Type B pancreatic cell (in vitro differentiated cells): Measurements from ENCODE around the gene C20orf202. TPM values are rescaled to one million over a fixed set of nuclear protein-coding genes. Genes with fewer than 3 reads are reported as not detected.
A peak's percentile ranks its signal among the peaks of the same experiment; 100 is the strongest.
"Not testable (repeated sequence)": the region's sequence is repeated elsewhere in the genome, so short reads cannot be mapped to it uniquely, and the experiment has no call there.

Experiments used
- DNase-seq: peaks from one replicate; pipeline ENCODE4 v3.0.0; 2021; ENCODE audit warnings: mixed read lengths; ENCODE audit not compliant: unreplicated experiment; ENCODE audit errors: extremely low spot score
- H3K27ac Mint-ChIP-seq: 2 replicates; pipeline ENCODE4 v1.8.0; 2021; ENCODE audit warnings: mild to moderate bottlenecking, mixed read lengths
- H3K27me3 Mint-ChIP-seq: 2 replicates; pipeline ENCODE4 v1.8.0; 2021; ENCODE audit warnings: mixed read lengths
- H3K36me3 Mint-ChIP-seq: 2 replicates; pipeline ENCODE4 v1.8.0; 2021; ENCODE audit warnings: mixed read lengths
- H3K4me1 Mint-ChIP-seq: one replicate; pipeline ENCODE4 v1.8.0; 2021; ENCODE audit warnings: mixed read lengths; ENCODE audit not compliant: unreplicated experiment
- H3K4me3 Mint-ChIP-seq: 2 replicates; pipeline ENCODE4 v1.8.0; 2021; ENCODE audit warnings: mild to moderate bottlenecking, mixed read lengths
- H3K9me3 Mint-ChIP-seq: 2 replicates; pipeline ENCODE4 v1.8.0; 2021; ENCODE audit warnings: mixed read lengths
- total RNA-seq: library from RNA; stranded (reverse); gene quantifications from 2 replicates; pipeline ENCODE4 v1.2.1, GENCODE V29; 2021; ENCODE audit warnings: low replicate concordance
- TF ChIP-seq, protein P1 (sequence below): fragments of 200-600 bp; sonication (generic); conservative IDR thresholded peaks from 2 replicates; pipeline ENCODE4 v1.5.0; 2021; ENCODE audit warnings: antibody characterized with exemption, mild to moderate bottlenecking

Gene C20orf202
- total RNA-seq, 1 donor from 2014 or later, result 0.24 TPM

DNA sequence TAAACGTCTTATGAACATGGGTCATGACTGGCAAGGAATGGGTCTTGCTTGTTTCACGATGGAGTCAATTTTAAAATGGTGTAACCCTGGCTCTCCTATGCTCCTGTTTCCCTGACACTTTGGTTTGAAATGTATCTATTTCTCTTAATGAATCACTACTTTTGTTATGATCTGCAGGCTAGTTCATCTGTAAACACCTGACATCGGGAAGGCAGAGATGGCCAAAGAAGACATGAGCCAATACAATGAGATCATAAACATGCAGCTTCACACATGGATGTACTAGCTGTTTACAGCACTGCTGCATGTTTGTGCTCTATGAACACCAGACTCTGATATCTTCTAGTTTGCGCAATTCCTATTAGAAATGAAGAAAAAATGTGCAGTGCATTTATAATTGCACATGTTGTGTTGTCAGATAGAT, 11.6 kb downstream of the C20orf202 start:
- Mint-ChIP-seq H3K27ac (no peak overlapping the region), H3K36me3 (no peaks in the 10 kb centered on the region), H3K9me3 (no peaks in the 10 kb centered on the region), H3K4me1 (peaks cover 5% of the 10 kb centered on the region), H3K4me3 (no peak overlapping the region), H3K27me3 (peaks cover 62% of the 10 kb centered on the region)
- no peak for DNase-seq
- TF ChIP-seq, protein P1, sequence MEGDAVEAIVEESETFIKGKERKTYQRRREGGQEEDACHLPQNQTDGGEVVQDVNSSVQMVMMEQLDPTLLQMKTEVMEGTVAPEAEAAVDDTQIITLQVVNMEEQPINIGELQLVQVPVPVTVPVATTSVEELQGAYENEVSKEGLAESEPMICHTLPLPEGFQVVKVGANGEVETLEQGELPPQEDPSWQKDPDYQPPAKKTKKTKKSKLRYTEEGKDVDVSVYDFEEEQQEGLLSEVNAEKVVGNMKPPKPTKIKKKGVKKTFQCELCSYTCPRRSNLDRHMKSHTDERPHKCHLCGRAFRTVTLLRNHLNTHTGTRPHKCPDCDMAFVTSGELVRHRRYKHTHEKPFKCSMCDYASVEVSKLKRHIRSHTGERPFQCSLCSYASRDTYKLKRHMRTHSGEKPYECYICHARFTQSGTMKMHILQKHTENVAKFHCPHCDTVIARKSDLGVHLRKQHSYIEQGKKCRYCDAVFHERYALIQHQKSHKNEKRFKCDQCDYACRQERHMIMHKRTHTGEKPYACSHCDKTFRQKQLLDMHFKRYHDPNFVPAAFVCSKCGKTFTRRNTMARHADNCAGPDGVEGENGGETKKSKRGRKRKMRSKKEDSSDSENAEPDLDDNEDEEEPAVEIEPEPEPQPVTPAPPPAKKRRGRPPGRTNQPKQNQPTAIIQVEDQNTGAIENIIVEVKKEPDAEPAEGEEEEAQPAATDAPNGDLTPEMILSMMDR, result no peak

DNA sequence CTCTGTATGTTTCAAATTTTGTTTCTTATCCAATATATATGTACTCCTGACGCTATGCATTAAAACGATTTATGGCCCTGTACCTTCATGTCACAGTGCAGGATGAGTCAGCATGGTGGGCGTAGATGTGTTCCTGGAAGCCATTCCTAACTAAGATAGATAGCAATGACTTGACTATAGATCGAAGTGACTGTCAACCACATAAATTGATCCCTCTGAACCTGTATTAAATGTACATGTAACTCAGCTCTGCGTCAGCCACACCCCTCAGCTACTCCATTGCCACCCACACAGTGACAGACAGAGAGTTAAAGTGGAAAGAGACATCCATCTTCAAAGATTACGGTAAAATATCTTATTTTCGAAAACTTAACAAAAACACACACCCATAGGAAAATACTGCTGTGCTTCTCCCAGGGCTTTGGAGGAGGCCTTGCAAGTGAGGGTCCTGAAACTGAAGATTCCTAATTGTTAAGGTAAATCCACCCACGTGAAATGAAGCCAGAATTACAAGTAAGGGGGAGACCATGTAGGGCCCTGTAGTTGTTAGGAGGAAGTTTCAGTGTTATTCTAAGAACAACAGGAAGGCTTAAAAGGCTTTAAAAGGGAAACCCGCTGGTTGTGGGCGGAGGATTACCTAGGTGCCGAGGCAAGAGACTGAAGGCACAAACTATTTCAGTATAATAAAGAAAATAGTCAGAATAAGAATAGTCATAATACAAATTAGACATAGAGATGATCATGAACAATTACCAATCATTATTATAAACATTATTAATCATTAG, 12.3 kb downstream of the C20orf202 start:
- Mint-ChIP-seq H3K27ac (no peak overlapping the region), H3K4me1 (peaks cover 5% of the 10 kb centered on the region), H3K36me3 (no peaks in the 10 kb centered on the region), H3K27me3 (peaks cover 61% of the 10 kb centered on the region), H3K9me3 (no peaks in the 10 kb centered on the region), H3K4me3 (no peak overlapping the region)
- DNase-seq, result no peak
- TF ChIP-seq, protein P1, result no peak

DNA sequence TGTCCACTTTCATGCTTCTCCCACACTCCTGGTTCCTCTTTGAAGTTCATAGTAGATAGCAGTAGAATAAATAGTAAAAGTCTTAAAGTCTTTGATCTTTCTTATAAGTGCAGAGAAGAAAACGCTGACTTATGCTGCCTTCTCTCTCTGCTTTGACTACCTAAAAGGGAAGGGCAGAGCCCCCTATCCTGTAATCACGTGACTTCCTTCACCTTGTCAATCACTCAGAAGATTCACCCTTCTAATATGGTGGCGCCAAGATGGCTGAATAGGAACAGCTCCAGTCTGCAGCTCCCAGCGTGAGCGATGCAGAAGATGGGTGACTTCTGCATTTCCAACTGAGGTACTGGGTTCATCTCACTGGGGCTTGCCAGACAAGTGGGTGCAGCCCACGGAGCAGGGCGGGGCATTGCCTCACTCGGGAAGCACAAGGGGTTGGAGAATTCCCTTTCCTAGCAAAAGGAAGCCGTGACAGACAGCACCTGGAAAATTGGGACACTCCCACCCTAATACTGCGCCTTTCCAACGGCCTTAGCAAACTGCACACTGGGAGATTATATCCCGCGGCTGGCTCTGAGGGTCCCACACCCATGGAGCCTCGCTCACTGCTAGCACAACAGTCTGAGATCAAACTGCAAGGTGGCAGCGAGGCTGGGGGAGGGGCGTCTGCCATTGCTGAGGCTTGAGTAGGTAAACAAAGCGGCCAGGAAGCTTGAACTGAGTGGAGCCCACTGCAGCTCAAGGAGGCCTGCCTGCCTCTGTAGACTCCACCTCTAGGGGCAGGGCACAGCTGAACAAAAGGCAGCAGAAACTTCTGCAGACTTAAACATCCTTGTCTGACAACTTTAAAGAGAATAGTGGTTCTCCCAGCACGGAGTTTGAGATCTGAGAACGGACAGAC, 13.5 kb downstream of the C20orf202 start:
- H3K4me1 Mint-ChIP-seq, H3K36me3 Mint-ChIP-seq, H3K9me3 Mint-ChIP-seq, DNase-seq, H3K27ac Mint-ChIP-seq, H3K4me3 Mint-ChIP-seq: not testable (repeated sequence)
- TF ChIP-seq, protein P1, result peak; percentile 40
- peaks cover 61% of the 10 kb centered on the region for H3K27me3 Mint-ChIP-seq

DNA sequence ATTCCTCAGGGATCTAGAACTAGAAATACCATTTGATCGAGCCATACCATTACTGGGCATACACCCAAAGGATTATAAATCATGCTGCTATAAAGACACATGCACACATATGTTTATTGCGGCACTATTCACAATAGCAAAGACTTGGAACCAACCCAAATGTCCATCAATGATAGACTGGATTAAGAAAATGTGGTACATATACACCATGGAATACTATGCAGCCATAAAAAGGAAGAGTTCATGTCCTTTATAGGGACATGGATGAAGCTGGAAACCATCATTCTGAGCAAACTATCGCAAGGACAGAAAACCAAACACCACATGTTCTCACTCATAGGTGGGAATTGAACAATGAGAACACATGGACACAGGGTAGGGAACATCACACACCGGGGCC, 19.5 kb downstream of the C20orf202 start:
- H3K4me1 Mint-ChIP-seq, H3K4me3 Mint-ChIP-seq, H3K9me3 Mint-ChIP-seq, H3K36me3 Mint-ChIP-seq, H3K27ac Mint-ChIP-seq, DNase-seq: not testable (repeated sequence)
- peaks cover 51% of the 10 kb centered on the region for H3K27me3 Mint-ChIP-seq

DNA sequence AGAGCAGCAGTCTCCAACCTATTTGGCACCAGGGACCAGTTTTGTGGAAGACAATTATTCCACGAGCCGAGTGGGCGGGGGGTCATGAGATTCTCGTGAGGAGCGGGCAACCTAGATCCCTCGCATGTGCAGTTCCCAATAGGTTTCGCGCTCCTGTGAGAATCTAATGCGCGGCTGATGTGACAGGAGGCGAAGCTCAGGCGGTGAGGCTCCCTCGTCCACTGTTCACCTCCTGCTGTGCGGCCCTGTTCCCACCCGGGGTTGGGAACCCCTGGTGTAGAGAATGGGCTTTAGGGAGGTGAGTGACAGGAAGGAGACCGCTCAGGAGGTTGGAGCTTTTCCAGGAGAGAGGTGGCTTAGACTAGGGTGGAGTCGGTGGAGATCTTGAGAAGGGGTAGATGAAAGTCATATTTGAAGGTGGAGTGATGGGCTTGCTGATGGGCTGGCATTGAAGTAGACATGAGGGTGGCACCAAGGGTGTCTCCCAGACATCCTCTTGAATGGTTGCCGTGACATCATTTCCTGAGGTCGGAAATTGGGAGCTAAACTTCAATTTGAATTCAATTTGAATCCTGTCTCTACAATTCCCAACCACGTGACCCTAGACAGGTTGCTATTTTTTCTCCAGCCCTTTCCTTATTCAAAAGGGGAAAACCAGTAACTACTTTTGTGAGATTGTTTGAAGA, 21.1 kb downstream of the C20orf202 start:
- peaks cover 47% of the 10 kb centered on the region for H3K27me3 Mint-ChIP-seq
- H3K36me3 Mint-ChIP-seq, result no peaks in the 10 kb centered on the region
- H3K27ac Mint-ChIP-seq, result no peak overlapping the region
- no peaks in the 10 kb centered on the region for H3K9me3 Mint-ChIP-seq
- H3K4me3 Mint-ChIP-seq, result peak overlapping the region; percentile 67
- TF ChIP-seq, protein P1, result no peak
- no peaks in the 10 kb centered on the region for H3K4me1 Mint-ChIP-seq
- no peak for DNase-seq
